Activated naive CD8-positive, alpha-beta T cell treated with anti-CD3 and anti-CD28 coated beads for 36 hours (primary cell): ENCODE measurements around the gene INTS6L. TPM values are rescaled to one million over a fixed set of nuclear protein-coding genes. Genes with fewer than 3 reads are reported as not detected.

Experiments
- DNase-seq: peaks from one replicate; pipeline ENCODE4 v3.0.0; 2021
- H3K27ac Mint-ChIP-seq: one replicate; pipeline ENCODE4 v1.8.0; 2022; ENCODE audit warnings: mild to moderate bottlenecking, moderate library complexity, mixed read lengths
- H3K27me3 Mint-ChIP-seq: one replicate; pipeline ENCODE4 v1.8.0; 2022; ENCODE audit warnings: mild to moderate bottlenecking, mixed read lengths
- H3K36me3 Mint-ChIP-seq: one replicate; pipeline ENCODE4 v1.8.0; 2021; ENCODE audit warnings: mild to moderate bottlenecking, mixed read lengths
- H3K4me1 Mint-ChIP-seq: one replicate; pipeline ENCODE4 v1.8.0; 2021; ENCODE audit warnings: mixed read lengths
- H3K4me3 Mint-ChIP-seq: one replicate; pipeline ENCODE4 v1.8.0; 2022; ENCODE audit warnings: mild to moderate bottlenecking, moderate library complexity, mixed read lengths
- H3K9me3 Mint-ChIP-seq: one replicate; pipeline ENCODE4 v1.8.0; 2022; ENCODE audit warnings: mixed read lengths
- total RNA-seq, 2 experiments: library from RNA; stranded (reverse); gene quantifications; one replicate each; pipeline ENCODE4 v1.2.3, GENCODE V29; 2021

INTS6L gene
- total RNA-seq, 2 experiments from 2014 or later, result 17.2 to 22.2 TPM

- Mint-ChIP-seq H3K27me3 (no peaks in the 10 kb centered on the region), H3K4me3 (no peak overlapping the region), H3K4me1 (no peaks in the 10 kb centered on the region), H3K9me3 (no peaks in the 10 kb centered on the region), H3K36me3 (no peaks in the 10 kb centered on the region), H3K27ac (no peak overlapping the region)
- no peak for DNase-seq
Observed at GRCh38 chrX:135625995-135626394, 105.5 kb downstream of the INTS6L start.

GRCh38 chrX:135629342-135629741, 108.9 kb downstream of the INTS6L start:
- Mint-ChIP-seq H3K9me3 (no peaks in the 10 kb centered on the region), H3K4me1 (no peaks in the 10 kb centered on the region), H3K36me3 (no peaks in the 10 kb centered on the region), H3K27ac (no peak overlapping the region), H3K4me3 (no peak overlapping the region), H3K27me3 (no peaks in the 10 kb centered on the region)
- no peak for DNase-seq

Other genes starting within 250 kb of the INTS6L start
- not detected for gene ETDC, start 211.2 kb upstream of the INTS6L start, total RNA-seq
- 1 to 10 TPM; 3.5 to 3.8 TPM for gene ZNF75D, start 176.6 kb upstream of the INTS6L start, total RNA-seq
- 1 to 10 TPM in 1 of 2 experiments, under 1 TPM in 1; 0.98 to 1.1 TPM for gene ZNF449, start 175.9 kb upstream of the INTS6L start, total RNA-seq
- gene SMIM10L2A, start 98.7 kb upstream of the INTS6L start, total RNA-seq, result under 1 TPM; 0.31 to 0.38 TPM
- not detected for gene CT45A1, start 193.0 kb downstream of the INTS6L start, total RNA-seq
- gene CT45A3, start 247.5 kb downstream of the INTS6L start, total RNA-seq, result not detected